HG03354 (cell line): ENCODE measurements around the gene AQP6.
"Not testable (repeated sequence)": the region's sequence is repeated elsewhere in the genome, so short reads cannot be mapped to it uniquely, and the experiment has no call there.

ENCODE experiments used
- ATAC-seq: cut with Tn5 transposase; IDR thresholded peaks from one replicate; pipeline ENCODE4 v1.9.1; 2021; ENCODE audit warnings: mild to moderate bottlenecking; ENCODE audit not compliant: unreplicated experiment, poor library complexity, severe bottlenecking

AQP6 gene

GRCh38 chr12:49984476-49985359 is 12.0 kb downstream of the AQP6 start:
- no peak for ATAC-seq

DNA sequence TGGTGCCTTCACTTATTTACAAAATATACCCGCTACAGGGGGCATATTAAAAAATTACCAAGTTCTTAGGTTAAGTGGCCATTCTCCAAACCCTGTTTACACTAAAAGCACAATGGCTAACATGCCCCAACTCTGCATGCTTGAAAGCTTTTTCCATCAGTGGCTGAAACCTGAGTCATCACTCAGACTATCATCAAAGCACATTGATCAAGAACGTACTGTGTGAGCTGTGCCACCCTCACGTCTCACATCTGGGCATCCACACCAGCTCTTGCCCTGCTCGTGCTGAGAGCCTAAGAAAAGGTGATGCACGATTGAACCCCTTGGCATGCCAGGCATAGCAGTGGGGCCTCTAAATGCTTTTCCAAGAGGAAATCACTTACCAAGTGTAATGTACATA is 13.2 kb downstream of the AQP6 start:
- no peak for ATAC-seq

GRCh38 chr12:49986476-49986875 is 13.7 kb downstream of the AQP6 start:
- ATAC-seq, result not testable (repeated sequence)

DNA sequence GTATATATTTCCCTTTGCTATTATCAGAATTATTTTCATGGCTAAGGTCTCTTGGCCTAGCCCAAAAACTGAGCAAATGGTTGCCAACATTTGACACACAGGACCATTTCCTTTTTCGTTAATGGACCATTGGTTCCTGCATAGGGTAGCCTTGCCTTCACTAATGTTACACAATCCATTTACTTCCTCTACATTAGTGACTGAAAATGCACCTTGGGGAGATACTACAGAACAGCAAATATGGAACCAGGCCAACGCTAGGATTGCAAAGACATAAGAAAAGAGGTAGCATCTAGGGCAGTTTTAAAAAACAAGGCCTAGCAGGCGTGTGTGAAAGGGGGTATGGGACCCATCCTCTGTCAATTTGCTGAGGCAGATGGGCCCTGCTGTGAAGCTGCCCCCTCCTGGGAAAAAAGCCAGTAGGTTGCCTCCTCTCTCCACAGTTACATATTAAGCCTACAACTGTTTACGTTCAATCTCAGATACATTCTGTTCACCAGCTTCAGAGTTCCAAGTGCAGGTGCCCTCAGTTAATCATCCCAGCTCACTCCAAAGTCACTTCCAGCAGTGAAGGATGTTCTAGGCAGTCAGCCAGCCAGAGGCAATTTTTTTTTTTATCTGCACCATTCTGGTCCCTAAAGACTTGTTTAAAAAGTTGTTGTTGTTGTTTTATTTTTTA is 15.0 kb downstream of the AQP6 start:
- no peak for ATAC-seq

GRCh38 chr12:49989400-49989799 is 16.7 kb downstream of the AQP6 start:
- not testable (repeated sequence) for ATAC-seq

DNA sequence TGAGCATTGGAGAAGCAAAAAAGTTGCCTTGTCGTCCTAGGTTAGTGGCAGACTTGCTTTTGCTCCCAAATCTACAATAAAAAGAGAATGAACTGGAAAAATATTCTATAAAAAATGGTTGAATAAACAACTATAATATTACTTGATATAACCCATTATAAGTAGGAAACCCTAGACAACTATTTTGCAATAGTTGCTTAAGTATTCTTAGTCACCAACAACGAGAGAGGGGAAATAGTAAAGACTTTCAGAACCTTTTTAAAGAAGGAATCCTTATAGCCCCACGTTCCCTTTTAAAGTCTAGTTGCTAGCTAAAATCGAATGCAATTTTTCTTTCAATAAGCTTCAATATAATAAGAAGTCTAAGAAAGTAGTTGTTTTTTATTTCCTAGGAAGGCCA is 17.5 kb downstream of the AQP6 start:
- no peak for ATAC-seq

DNA sequence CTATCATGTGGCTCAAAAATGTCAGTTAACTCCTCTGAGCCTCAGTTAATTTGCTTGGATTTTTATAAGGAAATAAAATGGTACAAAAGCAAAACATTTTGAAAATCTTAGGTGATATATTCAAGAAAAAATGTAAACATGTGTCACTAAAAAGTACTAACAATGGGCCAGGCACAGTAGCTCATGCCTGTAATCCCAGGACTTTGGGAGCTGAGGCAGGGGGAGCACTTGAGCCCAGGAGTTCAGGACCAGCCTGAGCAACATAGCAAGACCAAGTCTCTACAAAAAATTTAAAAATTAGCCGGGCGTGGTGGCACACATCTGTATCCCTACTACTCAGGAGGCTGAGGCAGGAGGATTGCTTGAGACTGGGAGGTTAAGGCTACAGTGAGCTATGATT is 25.7 kb downstream of the AQP6 start:
- ATAC-seq, result no peak

DNA sequence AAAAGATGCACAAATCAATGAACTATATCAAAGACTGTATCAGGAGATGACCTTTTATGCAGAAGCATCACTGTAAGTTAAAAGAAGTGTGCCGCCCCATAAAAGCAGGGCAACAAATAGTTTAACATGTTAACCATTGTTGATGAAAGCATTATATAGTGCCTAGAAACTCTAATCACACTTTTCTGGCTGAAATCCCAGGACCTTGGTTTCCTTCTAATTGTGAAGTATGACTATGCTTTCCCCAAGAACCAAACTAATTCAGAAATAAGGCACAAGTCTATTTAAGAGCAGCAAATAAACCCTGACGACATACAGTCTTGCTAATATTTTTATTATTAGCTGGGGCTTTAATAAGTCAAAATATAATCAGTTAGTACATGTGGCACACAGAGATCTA is 30.8 kb downstream of the AQP6 start:
- no peak for ATAC-seq

- ATAC-seq, result no peak
These were observed 31.9 kb downstream of the AQP6 start for GRCh38 chr12:50004696-50005095.

- ATAC-seq, result no peak
These were observed 32.4 kb downstream of the AQP6 start for GRCh38 chr12:50005175-50005574.

DNA sequence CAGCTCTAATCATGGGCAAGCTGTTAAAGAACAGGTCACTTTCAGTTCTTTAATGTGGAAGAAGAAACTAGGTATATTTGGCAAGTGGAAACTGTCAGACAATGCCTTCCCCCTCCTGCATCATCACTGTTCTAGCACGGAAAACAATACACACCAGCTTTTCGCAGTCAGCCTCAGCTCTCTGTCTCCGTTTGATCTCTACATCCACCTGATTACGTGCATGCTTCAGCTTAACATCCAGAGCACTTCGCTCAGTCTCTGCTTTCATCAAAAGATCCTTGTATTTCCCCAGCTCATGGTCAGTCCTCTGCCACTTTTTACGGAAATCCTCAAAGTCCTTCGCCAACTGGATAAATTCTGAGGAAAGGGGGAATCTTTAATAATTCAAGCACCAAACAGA is 33.5 kb downstream of the AQP6 start:
- no peak for ATAC-seq

- ATAC-seq, result no peak
These were observed 34.2 kb downstream of the AQP6 start for GRCh38 chr12:50006754-50007442.

- no peak for ATAC-seq
These were observed 40.8 kb downstream of the AQP6 start for GRCh38 chr12:50013361-50014147.

DNA sequence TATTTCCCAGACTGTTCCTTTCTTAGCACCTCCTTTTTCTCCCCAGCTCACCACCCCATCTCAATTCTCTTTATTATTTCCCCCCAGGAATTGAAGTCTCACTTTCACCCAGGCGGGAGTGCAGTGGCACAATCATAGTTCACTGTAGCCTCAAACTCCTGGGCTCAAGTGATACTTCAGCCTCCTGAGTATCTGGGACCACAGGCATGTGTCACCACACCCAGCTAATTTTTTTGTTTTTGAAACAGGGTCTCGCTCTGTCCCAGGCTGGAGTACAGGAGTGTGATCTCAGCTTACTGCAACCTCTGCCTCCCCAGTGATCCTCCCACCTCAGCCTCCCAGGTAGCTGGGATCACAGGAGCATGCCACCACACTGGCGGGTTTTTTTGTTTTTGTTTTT is 41.6 kb downstream of the AQP6 start:
- no peak for ATAC-seq

DNA sequence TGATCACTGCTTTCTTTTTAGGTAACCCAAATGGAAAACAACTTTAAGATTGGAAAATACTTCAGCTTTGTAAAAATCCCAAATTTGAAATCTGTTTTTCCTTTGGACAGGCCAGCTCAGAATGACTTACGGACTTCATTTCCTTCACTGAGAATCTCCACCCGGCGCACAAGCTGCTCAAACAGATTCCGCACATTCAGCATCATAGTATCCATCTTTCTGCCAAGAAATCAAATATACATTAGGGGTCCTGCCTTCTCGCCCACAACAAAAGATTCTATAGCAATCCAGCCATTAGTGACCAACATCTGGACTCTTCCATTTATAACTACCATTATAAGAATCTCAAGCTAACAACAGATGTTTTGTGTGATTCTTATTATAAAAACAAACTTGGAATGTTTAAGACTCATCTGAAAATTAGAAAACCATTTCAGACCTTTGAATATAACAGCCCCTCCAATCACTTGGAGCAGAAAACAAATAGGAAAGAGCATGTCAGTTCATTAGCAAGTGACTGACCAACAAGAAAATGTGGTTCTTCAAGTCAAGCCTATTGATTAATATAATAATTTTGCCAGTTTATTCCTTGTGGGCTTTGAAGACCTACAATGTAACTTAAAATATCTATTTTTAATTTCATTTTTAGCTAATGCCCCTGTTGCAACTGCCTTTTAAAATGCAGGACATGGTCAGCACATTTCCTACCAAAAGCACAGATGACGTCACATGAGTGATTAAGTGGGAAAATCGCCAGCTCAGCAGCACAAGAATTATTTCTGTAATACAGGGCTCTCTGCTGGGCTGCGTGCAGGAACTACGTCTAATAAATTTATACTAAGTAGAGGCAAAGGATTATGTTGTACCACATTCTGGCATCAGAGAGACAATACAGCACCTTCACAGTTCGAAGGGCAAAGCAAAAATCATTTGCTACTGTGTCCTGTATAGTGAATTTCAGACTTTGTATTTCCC is 44.0 kb downstream of the AQP6 start:
- ATAC-seq, result no peak

DNA sequence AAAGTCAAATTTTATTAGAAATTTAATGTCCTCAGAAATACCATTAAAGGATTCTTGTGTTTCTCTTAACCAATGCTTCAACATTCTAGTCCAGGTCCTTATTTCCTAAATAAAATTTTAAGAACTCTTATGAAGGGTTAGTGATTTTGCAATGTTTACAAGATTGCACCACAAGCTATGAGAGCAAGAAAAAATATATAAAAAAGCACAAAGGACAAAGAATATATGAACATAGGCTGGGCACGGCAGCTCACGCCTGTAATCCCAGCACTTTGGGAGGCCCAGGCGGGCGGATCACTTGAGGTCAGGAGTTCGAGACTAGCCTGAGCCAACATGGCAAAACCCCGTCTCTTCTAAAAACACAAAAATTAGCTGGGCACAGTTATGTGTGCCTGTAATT is 44.9 kb downstream of the AQP6 start:
- no peak for ATAC-seq

DNA sequence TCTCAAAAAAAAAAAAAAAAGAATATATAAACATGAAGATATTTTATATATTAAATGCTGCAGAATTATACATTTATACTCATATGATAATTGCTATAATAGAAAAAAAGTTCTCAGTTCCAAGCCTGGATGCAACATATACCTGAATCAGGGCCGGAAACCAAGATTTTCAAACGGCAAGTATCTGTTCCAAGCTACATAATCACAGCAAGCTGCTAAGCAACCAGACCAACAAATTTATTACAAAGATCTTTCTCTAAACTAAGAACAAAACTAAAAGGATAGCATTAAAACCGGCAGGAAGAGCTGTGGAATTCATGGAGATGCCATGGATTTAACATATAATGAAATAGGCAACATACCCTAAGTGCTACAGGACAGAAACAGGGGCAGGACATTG is 45.4 kb downstream of the AQP6 start:
- no peak for ATAC-seq

DNA sequence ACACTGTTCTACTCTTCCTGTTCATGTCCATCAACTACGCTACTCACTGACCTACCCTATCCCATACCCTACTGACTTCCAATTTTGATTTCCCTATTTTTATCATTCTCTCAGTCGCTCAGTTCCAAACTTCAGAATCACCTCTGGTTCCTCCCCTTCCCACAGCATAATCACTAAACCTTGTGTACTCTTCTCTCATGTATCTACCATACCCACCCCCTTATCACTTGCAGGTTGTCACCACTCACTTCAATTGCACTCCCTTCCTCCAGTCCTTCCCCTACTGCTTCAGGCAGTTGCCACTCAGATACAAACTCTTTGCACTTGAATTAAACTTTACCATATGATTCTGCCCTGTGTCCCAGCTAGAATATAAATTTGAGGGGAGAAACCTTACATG is 46.2 kb downstream of the AQP6 start:
- ATAC-seq, result no peak

- no peak for ATAC-seq
These were observed 46.8 kb downstream of the AQP6 start for GRCh38 chr12:50019524-50019923.
